VCaP (cell line): ENCODE measurements around the gene CBX8.

Experiments used
- H3K27ac ChIP-seq: fragments of 450-650 bp; 2 replicates; pipeline ENCODE4 v1.5.1; 2017
- TF ChIP-seq, protein P1 (sequence below): fragments of 450-650 bp; conservative IDR thresholded peaks from 2 replicates; pipeline ENCODE4 v1.5.1; 2017; ENCODE audit warnings: mild to moderate bottlenecking, moderate library complexity

CBX8 gene

DNA sequence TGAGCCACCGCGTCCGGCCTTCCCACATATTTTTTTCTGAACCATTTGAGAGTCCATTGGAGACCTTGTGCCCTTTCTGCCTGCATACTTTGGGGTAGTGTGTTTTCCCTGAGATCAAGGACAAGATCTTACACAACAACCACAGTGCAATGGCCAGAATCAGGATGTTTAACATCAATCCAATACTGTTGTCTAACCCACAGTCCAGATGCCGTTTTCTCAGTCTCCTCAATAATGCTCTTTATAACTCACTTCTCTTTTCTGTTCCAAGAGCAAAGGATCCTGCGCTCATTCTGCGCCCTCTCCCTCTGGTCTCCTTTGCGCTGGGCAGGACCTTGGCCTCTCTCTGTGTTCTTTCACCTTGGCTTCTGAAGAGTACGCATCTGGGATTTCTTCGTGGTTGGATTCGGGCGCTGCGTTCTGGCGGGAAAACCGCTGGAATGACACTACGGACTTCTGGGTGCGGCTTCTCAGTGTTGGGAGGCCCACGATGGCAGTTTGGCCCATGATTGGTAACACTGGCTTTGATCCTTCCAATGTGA is 25.8 kb upstream of the CBX8 start:
- H3K27ac ChIP-seq, result no peak overlapping the region
- TF ChIP-seq, protein P1, sequence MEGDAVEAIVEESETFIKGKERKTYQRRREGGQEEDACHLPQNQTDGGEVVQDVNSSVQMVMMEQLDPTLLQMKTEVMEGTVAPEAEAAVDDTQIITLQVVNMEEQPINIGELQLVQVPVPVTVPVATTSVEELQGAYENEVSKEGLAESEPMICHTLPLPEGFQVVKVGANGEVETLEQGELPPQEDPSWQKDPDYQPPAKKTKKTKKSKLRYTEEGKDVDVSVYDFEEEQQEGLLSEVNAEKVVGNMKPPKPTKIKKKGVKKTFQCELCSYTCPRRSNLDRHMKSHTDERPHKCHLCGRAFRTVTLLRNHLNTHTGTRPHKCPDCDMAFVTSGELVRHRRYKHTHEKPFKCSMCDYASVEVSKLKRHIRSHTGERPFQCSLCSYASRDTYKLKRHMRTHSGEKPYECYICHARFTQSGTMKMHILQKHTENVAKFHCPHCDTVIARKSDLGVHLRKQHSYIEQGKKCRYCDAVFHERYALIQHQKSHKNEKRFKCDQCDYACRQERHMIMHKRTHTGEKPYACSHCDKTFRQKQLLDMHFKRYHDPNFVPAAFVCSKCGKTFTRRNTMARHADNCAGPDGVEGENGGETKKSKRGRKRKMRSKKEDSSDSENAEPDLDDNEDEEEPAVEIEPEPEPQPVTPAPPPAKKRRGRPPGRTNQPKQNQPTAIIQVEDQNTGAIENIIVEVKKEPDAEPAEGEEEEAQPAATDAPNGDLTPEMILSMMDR, result no peak

DNA sequence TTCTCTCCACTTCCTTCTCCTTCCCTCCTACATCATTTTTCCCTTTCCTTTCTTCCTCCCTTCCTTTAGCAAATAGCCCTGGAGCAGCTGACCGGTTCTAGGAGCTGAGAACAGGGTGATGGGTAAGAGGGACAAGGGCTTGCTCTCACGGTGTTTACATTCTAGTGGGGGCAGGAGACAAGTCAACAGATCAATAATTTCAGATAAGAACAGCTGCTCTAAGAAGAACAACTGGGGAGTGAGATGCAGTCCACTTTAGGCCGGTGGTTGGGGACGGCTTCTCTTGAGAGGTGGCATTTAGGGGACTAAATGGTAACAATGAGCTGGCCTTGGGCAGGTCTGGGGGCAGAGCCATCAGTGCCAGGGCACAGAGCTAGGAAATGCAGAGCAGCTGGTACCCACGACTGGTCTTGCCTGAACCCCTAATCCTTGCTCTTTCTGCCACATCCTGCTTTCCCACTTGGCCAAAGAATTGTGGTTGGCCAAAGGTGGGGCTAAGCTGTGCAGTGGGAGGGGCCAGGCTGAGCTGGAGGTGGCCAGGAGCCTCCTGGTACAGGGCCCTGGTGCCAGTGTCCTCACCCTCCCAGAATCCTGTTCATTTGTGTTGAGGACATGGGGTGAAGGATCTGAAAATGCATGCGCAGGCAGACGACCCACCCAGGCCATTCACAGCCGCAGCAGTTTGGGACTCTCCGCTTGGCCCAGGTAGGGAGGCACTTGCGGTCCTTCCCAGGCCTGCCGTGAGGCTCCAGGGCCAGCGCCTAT is 24.6 kb upstream of the CBX8 start:
- TF ChIP-seq, protein P1, result no peak
- no peak overlapping the region for H3K27ac ChIP-seq

DNA sequence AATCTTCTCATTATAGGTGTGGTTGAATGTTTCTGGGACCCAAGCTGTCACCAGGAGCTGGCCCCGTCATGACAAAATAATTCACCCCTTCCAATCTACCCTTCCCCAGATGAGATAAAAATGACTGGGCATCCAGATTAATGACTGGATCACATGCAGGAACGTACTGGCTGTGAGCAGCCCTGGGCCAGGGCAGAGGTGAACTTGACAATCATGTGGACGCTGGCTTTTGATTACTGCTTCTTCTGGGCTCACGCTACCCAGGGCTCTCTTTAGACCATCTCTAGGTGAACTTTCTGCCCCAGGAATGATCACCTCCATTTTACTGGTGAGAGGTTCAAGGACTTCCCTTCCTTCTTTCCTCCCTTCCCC is 24.1 kb upstream of the CBX8 start:
- no peak overlapping the region for H3K27ac ChIP-seq
- TF ChIP-seq, protein P1, result no peak

DNA sequence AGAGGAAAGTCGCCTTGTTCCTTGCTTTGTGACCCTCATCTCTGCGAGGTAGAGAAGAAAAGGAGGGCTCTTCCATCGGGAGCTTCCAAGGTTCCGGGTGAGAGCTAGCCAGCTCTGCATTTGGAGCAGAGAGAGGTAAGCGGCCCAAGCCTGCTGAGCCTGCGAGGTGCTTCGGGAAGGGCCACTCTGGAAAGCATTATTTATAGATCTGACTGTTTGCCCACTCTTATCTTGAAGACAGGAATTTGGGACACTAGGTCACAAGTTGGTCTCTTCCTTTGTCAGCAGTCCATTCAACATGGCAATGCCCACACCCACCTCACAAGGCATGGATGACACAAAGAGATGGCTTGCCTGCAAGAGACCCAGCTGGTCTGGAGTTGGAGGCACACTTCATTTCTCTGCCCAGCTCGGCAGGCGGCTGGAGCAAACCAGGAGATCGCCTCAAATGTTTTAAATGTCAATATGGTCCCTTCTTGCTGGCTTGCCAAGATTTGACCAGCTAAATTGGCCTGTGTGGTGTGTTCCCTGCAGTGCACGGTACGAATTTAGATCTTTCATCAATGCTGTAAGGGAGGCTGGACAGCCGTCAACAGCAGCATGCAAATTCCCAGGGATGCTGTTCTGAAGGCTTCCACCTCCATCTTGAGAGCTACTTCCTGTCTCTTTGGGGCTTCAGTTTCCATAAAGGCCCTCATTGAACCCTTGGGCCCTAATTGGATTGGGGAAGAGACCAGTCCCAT is 22.8 kb upstream of the CBX8 start:
- TF ChIP-seq, protein P1, result no peak

DNA sequence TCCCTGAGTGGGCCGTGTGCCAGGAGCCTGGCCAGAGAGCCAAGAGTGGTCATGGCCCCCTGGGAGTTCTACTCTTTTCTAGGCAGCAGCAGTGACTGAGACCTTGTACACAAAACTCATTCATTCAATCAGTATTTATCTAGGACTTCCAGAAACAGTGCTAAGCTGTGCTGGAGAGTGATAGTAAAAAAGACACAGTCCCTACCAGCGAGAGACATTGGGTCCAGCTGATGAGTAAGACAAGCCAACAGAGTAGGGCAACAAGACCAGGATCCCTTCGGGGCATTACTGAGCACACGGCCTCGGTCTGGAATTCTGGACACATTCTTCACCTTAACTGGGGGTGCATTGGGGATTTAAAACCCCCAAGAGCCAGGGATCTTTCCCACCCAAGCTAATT is 22.2 kb upstream of the CBX8 start:
- TF ChIP-seq, protein P1, result no peak
- H3K27ac ChIP-seq, result no peak overlapping the region

More for the DNA sequence above, 22.8 kb upstream of the CBX8 start:
- no peak overlapping the region for H3K27ac ChIP-seq

DNA sequence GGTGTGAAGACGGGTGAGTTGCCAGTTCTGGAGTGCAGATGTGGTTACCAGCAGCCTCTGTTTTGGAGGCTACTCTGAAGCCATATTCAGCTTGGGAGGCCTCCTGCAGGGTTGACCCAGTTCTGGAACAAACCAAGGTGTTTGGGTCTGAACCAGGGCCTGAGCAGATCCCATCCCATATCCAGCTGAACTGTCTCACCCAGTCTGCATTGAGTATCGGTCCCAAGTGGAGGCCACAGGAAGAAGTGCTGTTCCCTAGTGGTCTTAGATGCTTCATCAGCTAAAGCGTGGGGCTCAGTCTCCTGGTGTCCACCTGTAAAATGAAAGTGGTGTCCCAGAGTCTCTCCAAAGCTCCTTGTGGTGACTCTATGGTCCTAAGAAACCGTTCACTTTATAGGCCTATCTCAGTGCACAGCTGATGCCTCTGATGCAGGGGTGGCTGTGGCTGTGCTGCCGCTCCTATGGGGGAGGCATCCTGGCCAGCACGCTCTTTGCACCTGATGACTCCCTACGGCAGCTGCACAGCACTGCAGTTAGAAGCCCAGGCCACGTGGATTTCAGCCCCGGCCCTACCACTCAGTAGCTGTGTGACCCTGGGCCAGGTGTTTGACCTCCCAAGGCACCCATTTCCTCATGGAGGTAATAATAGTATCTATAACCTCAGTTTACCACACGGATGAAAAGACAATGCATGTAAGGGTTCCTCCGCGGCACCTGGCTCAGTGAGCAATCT is 21.3 kb upstream of the CBX8 start:
- H3K27ac ChIP-seq, result no peak overlapping the region
- TF ChIP-seq, protein P1, result no peak
